Measurements from ENCODE around the gene PAX6.

DNA sequence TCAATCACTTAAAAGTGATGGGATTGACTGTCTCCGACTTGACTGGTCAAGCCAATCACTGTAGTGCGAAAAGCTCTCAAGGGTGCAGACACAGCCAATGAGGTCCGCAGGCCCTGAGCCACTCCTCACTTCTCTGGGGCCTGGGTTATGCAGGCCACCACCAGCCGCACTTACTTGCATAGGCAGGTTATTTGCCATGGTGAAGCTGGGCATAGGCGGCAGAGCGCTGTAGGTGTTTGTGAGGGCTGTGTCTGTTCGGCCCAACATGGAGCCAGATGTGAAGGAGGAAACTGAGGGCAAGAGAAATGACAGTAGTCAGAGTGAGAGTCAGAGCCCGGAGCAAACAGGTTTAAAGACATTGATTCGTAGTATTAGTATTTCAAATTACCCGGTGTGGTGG lies 17.9 kb downstream of the PAX6 start:
- no peak for TF ChIP-seq EP300 (IDR thresholded peaks at IDR 0.05; ENCODE audit: borderline replicate concordance in 1 of 2, low read depth in 1 of 2, low read length in 1 of 2)
- TF ChIP-seq, protein P1, sequence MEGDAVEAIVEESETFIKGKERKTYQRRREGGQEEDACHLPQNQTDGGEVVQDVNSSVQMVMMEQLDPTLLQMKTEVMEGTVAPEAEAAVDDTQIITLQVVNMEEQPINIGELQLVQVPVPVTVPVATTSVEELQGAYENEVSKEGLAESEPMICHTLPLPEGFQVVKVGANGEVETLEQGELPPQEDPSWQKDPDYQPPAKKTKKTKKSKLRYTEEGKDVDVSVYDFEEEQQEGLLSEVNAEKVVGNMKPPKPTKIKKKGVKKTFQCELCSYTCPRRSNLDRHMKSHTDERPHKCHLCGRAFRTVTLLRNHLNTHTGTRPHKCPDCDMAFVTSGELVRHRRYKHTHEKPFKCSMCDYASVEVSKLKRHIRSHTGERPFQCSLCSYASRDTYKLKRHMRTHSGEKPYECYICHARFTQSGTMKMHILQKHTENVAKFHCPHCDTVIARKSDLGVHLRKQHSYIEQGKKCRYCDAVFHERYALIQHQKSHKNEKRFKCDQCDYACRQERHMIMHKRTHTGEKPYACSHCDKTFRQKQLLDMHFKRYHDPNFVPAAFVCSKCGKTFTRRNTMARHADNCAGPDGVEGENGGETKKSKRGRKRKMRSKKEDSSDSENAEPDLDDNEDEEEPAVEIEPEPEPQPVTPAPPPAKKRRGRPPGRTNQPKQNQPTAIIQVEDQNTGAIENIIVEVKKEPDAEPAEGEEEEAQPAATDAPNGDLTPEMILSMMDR (IDR thresholded peaks at IDR 0.05), result no peak
- TF ChIP-seq SIN3A (IDR thresholded peaks at IDR 0.05; ENCODE audit: borderline replicate concordance, low read depth, low read length), result no peak
- TF ChIP-seq EZH2phosphoT487 (IDR thresholded peaks at IDR 0.05; ENCODE audit: borderline replicate concordance, low read depth), result no peak
- TF ChIP-seq MXI1 (IDR thresholded peaks at IDR 0.05; ENCODE audit: low read depth, low read length), result no peak
- TF ChIP-seq TEAD4 (IDR thresholded peaks at IDR 0.05; ENCODE audit: borderline replicate concordance, insufficient read depth), result no peak
- no peak for TF ChIP-seq REST (IDR thresholded peaks at IDR 0.05; ENCODE audit: low read depth, low read length)
